GM10266 (cell line): Measurements from ENCODE around the gene KLK4.

Experiments
- DNase-seq: peaks from one replicate; pipeline ENCODE4 v3.0.0; 2012; ENCODE audit errors: extremely low spot score
- CTCF ChIP-seq: IDR thresholded peaks from 2 replicates; pipeline ENCODE4 v1.5.1; 2012; ENCODE audit warnings: mild to moderate bottlenecking, low read depth; ENCODE audit not compliant: control insufficient read depth, insufficient read depth; ENCODE audit errors: missing control alignments

Gene KLK4, protein sequence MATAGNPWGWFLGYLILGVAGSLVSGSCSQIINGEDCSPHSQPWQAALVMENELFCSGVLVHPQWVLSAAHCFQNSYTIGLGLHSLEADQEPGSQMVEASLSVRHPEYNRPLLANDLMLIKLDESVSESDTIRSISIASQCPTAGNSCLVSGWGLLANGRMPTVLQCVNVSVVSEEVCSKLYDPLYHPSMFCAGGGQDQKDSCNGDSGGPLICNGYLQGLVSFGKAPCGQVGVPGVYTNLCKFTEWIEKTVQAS

DNA sequence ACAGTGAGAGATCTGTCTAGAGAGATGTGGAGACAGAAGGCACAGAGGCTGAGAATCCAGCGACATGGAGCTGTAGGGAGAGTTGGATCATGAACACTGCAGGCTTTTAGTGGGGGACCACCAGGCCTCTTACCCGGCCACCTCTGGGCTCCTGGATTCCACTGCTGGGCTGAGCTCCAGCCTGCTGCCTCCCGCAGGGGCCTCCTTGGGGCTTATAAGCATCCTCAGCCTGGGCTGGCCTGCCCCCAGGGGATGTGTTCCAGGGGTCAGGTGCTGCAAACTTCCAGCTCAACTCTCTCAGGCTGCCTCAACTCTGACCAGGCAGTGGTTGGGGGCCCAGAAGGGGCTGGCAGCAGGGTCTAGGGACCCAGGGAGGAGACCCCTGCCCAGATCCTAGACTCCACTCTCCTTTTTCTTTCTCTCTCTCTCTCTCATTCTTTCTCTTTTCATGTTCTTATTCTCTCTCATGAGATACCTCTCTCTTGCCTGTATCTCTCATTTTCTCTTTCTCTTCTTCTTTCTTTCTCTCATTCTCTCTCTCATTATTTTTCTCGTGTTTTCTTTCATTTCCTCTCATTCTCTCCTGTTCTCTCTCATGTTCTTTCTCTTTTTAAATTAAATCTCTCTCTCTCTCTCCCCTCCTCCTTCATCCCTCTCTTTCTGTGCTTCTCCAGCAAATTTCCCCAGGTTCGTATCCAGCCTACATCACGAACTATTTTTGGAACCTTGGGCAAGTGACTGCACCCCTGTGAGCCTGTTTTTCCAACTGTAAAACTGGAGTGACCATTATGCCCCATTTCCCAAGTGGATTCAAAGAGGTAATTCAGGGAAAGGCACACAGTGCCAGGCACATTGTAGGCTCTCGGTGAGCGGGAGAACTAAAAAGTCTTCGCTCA is at the start of gene KLK4:
Gene KLK4 (minus strand): TSS at position 190 of the 896 bp plus-strand sequence. CDS start 657 bp downstream, outside the sequence.
- no peak for TF ChIP-seq CTCF
- no peak for DNase-seq

- no peak for DNase-seq
- no peak for TF ChIP-seq CTCF
Measured at GRCh38 chr19:50959731-50960500, 48.7 kb upstream of the KLK4 start.

DNA sequence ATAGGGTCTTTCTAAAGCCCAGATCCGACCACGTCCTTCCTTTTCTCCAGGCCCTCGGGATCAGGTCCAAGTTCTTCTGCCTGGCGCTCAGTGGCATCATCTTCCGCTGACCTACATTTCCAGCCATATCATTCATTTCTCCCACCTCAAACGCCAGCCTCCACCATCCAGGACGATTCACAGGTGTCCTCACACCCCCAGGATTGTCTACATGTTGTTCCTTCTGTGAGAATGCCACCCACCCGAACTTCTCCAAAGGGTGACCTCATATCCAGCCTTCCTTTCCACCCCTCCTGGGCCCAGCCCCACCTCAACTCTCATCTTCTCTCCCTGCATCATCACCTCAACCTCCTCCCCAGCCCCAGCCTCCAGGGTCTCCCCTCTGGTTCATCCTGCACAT is 46.4 kb upstream of the KLK4 start:
- no peak for TF ChIP-seq CTCF
- DNase-seq = no peak

- DNase-seq = no peak
- TF ChIP-seq CTCF = no peak
Measured at GRCh38 chr19:50952910-50953309, 41.7 kb upstream of the KLK4 start, which contains the start of gene KLK5. Gene KLK5, minus strand, starts transcription at chr19:50953038. Its CDS starts 381 bp downstream, at chr19:50952657.

DNA sequence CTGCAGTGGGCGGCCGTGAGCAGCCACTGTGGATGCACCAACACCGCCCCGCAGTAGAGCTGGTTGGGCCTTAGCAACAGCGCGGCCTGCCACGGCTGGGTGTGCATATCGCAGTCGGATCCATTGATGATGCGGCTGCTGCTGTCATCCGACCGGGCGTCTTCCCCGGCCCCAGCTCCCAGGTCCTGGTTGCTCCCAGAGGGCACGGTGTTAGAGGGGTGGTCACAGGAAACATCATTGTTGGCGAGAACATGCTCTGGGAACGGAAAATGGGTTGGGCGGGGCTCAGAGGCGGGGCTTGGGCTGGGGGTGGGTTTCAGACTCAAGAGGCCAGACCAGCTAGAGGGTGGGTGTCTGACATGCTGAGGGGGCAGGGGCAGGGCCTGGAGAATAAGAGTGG is 38.7 kb upstream of the KLK4 start:
- DNase-seq = no peak
- no peak for TF ChIP-seq CTCF

DNA sequence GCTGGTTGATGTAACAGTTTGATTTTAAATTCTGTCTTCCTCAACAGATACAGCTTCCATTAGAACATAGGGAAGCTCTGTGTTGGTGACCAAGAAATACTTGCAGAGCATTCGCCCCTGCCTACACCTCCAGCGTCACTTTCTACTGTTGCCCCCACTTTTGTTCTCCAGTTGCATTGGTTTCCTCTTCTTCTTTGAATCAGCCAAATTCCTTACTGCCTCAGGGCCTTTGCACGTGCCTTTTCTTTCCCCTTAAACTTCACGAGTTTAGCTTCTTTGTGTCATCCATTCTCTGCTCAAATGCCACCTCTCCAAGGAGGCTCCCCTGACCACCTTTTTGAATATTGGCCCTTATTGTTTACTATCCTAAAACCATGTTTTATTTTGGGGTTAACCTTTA is 35.9 kb upstream of the KLK4 start:
- no peak for DNase-seq
- TF ChIP-seq CTCF = no peak
